GM18511 (cell line): Measurements from ENCODE around the gene MAGEA2B.
"Not testable (repeated sequence)": the region's sequence is repeated elsewhere in the genome, so short reads cannot be mapped to it uniquely, and the experiment has no call there.

Experiments
- ATAC-seq: cut with Tn5 transposase; IDR thresholded peaks from one replicate; pipeline ENCODE4 v1.9.1; 2021; ENCODE audit warnings: mild to moderate bottlenecking, moderate library complexity; ENCODE audit not compliant: unreplicated experiment

The MAGEA2B gene, protein sequence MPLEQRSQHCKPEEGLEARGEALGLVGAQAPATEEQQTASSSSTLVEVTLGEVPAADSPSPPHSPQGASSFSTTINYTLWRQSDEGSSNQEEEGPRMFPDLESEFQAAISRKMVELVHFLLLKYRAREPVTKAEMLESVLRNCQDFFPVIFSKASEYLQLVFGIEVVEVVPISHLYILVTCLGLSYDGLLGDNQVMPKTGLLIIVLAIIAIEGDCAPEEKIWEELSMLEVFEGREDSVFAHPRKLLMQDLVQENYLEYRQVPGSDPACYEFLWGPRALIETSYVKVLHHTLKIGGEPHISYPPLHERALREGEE

DNA sequence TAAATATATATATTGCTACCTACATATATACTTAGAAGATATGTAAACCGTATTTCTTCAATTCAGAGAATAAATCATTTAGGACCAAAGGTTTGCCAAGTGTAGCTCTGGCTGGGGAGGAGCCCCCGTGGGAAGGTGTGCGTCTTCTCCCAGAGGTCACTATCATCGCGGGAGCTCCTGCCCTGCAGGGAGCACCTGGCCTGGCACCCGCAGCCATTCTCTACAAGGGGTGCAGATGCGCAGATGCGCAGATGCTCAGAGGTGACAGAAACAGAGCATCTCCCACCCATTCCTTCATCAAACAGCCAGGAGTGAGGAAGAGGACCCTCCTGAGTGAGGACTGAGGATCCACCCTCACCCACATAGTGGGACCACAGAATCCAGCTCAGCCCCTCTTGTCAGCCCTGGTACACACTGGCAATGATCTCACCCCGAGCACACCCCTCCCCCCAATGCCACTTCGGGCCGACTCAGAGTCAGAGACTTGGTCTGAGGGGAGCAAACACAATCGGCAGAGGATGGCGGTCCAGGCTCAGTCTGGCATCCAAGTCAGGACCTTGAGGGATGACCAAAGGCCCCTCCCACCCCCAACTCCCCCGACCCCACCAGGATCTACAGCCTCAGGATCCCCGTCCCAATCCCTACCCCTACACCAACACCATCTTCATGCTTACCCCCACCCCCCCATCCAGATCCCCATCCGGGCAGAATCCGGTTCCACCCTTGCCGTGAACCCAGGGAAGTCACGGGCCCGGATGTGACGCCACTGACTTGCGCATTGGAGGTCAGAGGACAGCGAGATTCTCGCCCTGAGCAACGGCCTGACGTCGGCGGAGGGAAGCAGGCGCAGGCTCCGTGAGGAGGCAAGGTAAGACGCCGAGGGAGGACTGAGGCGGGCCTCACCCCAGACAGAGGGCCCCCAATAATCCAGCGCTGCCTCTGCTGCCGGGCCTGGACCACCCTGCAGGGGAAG is at the start of gene MAGEA2B:
Gene MAGEA2B, plus strand, starts transcription at position 814 of the 973 bp plus-strand sequence. CDS start 2,479 bp downstream, outside the sequence.
- not testable (repeated sequence) for ATAC-seq

DNA sequence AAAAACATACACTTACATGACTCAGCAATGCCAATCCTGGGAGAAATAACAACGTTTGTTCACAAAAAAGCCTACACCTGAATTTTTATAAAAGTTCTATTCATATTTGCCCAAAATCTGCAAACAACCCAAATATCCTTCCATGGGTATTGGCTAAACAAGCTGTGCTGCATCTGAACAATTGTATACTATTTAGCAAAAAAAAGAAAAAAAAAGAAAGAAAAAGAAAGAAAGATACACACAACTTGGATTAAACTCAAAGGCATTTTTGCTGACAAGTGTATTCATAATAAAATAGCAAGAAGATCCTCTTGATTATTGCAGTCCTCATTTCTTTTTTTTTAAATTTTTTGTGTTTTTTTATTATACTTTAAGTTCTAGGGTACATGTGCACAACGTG is 40.3 kb upstream of the MAGEA2B start:
- no peak for ATAC-seq

DNA sequence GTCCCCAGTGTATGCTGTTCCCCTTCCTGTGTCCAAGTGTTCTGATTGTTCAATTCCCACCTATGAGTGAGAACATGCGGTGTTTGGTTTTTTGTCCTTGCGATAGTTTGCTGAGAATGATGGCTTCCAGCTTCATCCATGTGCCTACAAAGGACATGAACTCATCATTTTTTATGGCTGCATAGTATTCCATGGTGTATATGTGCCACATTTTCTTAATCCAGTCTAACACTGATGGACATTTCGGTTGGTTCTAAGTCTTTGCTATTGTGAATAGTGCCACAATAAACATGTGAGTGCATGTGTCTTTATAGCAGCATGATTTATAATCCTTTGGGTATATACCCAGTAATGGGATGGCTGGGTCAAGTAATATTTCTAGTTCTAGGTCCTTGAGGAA is 39.8 kb upstream of the MAGEA2B start:
- not testable (repeated sequence) for ATAC-seq

DNA sequence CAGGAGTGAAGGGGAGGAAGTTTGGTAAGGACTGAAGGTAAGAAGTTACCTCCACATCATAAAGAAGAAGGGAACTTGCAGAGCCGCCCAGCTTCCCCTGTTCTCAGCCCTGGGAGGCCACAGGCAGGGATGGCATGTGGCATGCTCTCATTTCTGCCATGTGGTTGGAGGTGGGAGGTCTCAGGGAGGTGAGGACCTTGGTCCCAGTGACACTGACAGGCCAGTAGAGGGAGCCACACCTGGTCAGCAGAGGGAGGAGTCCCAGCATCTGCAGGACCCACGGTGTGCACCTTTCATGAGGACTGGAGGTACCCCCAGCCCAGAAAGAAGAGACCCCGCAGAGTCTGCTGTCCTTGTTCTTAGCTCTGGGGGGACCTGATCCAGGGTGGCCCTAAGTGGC is 33.4 kb upstream of the MAGEA2B start:
- ATAC-seq = peak; percentile 87

DNA sequence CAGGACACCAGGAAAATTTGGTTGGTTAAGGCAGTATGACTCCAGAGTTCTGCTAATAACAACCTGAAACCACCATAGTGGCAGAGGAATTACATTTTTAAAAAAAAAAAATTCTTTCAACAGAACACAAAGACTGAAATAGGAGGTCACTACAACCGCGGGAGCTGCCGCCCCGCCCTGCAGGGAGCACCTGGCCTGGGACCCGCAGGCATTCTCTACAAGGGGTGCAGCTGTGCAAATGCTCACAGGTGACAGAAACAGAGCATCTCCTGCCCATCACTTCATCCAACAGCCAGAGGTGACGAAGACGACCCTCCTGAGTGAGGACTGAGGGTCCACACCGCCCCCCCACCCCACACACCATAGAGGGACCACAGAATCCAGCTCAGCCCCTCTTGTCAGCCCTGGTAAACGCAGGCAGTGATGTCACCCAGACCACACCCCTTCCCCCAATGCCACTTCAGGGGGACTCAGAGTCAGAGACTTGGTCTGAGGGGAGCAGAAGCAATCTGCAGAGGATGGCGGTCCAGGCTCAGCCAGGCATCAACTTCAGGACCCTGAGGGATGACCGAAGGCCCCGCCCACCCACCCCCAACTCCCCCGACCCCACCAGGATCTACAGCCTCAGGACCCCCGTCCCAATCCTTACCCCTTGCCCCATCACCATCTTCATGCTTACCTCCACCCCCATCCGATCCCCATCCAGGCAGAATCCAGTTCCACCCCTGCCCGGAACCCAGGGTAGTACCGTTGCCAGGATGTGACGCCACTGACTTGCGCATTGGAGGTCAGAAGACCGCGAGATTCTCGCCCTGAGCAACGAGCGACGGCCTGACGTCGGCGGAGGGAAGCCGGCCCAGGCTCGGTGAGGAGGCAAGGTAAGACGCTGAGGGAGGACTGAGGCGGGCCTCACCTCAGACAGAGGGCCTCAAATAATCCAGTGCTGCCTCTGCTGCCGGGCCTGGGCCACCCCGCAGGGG is 16.2 kb upstream of the MAGEA2B start, which contains the start of gene MAGEA3:
Gene MAGEA3, plus strand, starts transcription at position 843 of the 980 bp plus-strand sequence. CDS start 2,039 bp downstream, outside the sequence.
- ATAC-seq = not testable (repeated sequence)

DNA sequence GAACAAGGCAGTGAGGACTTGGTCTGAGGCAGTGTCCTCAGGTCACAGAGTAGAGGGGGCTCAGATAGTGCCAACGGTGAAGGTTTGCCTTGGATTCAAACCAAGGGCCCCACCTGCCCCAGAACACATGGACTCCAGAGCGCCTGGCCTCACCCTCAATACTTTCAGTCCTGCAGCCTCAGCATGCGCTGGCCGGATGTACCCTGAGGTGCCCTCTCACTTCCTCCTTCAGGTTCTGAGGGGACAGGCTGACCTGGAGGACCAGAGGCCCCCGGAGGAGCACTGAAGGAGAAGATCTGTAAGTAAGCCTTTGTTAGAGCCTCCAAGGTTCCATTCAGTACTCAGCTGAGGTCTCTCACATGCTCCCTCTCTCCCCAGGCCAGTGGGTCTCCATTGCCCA is 14.0 kb upstream of the MAGEA2B start:
- ATAC-seq = not testable (repeated sequence)

DNA sequence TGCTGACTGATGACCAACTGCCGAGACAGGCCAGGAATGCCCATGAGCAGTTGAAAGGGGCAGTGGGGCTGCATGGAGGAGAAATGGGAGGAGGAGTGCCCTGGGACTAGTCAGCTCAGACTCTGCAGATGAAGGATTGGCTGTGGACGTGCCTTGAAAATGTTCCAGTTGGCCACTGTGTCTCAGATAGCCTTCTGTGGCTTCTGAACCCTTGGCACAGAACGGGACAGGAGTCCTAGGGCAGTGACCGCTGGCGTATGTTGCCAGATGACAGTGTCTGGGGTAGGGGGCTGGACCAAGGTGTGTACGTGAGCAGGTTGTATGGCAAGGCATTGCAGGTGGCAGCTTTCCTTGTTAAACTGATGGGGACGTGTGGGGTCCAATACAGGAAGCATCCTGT is 7.9 kb upstream of the MAGEA2B start:
- ATAC-seq = not testable (repeated sequence)

DNA sequence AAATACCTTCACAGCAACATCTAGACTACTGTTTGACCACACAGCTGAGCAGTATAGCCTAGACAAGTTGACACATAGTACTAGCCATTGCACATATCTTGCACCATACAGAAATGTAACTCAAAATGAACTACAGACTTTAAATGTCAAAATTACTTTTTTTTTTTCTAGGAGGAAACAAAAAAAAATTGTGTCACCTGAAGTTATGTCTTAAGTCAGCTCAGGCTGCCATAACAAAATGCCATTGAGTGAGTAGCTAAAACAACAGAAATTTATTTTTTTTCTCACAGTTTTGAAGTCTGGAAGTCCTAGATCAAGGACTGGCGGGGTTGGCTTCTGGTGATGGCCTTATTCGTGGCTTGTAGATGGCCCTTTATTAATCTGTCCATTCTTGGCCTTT is 5.3 kb upstream of the MAGEA2B start, which contains the start of gene CSAG2:
Gene CSAG2, minus strand, starts transcription at position 101 of the 400 bp plus-strand sequence. CDS start 161 bp downstream, outside the sequence.
- not testable (repeated sequence) for ATAC-seq

DNA sequence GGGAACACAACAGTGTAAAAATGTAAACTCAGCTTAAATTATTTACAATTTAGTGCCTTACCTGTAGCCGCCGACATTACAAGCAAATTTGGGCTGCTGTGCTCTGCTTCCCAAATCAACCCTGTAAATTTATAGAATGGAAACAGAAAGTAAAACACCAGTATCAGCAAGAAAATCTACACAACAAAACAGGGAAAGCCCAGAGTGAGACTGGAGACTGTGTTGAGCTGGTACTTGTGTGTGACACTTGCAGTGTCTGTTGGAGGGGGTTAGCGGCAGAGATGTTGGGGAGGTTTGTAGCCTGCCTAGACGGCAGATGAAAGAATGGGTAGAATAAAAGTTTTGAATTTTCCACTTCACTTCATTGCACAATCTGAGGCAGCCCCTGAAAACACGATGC is 1.2 kb upstream of the MAGEA2B start:
- not testable (repeated sequence) for ATAC-seq

DNA sequence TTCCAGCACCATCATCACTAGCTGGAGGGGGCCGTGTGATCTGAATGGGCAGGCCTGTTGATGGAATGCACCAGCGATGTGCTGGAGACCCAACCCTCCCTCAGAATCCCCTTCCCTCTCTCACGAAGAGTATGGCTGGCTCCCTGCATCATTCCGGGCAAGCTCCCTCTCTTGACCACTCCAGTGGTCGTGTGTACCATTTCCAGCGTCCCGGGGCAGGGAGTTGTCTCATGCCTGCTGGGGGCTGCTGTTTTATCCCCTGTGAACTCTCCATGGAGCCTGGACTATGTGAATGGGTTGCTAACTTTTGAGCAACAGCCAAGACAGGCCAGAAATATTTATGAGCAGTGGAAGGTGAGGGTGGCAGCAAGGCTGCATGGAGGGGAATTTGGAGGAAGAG is 11.0 kb downstream of the MAGEA2B start:
- no peak for ATAC-seq

DNA sequence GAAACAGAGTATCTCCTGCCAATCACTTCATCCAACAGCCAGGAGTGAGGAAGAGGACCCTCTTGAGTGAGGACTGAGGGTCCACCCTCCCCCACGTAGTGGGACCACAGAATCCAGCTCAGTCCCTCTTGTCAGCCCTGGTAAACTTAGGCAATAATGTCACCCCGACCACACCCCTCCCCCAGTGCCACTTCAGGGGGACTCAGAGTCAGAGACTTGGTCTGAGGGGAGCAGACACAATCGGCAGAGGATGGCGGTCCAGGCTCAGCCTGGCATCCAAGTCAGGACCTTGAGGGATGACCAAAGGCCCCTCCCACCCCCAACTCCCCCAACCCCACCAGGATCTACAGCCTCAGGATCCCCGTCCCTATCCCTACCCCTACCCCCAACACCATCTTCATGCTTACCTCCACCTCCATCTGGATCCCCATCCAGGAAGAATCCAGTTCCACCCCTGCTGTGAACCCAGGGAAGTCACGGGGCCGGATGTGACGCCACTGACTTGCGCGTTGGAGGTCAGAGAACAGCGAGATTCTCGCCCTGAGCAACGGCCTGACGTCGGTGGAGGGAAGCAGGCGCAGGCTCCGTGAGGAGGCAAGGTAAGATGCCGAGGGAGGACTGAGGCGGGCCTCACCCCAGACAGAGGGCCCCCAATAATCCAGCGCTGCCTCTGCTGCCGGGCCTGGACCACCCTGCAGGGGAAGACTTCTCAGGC is 19.0 kb downstream of the MAGEA2B start, which contains the start of the genes CSAG1 and MAGEA12:
Gene CSAG1, minus strand, starts transcription at position 461 of the 715 bp plus-strand sequence. CDS start 1,261 bp downstream, outside the sequence.
Gene MAGEA12, plus strand, starts transcription at position 497 of the 715 bp plus-strand sequence. CDS start 2,405 bp downstream, outside the sequence.
- ATAC-seq = no peak

DNA sequence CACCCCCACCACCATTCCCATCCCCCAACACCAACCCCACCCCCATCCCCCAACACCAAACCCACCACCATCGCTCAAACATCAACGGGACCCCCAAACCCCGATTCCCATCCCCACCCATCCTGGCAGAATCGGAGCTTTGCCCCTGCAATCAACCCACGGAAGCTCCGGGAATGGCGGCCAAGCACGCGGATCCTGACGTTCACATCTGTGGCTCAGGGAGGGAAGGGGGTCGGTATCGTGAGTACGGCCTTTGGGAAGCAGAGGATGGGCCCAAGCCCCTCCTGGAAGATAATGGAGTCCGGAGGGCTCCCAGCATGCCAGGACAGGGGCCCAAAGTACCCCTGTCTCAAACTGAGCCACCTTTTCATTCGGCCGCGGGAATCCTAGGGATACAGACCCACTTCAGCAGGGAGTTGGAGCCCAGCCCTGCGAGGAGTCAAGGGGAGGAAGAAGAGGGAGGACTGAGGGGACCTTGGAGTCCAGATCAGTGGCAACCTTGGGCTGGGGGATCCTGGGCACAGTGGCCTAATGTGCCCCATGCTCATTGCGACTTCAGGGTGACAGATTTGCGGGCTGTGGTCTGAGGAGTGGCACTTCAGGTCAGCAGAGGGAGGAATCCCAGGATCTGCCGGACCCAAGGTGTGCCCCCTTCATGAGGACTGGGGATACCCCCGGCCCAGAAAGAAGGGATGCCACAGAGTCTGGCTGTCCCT is 19.9 kb downstream of the MAGEA2B start:
- ATAC-seq = not testable (repeated sequence)

DNA sequence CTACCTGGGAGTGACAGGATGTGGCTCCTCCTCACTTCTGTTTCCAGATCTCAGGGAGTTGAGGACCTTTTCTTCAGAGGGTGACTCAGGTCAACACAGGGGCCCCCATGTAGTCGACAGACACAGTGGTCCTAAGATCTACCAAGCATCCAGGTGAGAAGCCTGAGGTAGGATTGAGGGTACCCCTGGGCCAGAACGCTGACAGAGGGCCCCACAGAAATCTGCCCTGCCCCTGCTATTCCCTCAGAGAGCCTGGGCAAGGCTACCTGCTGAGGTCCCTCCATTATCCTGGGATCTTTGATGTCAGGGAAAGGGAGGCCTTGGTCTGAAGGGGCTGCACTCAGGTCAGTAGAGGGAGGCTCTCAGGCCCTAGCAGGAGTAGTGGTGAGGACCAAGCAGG is 20.7 kb downstream of the MAGEA2B start:
- ATAC-seq = no peak

DNA sequence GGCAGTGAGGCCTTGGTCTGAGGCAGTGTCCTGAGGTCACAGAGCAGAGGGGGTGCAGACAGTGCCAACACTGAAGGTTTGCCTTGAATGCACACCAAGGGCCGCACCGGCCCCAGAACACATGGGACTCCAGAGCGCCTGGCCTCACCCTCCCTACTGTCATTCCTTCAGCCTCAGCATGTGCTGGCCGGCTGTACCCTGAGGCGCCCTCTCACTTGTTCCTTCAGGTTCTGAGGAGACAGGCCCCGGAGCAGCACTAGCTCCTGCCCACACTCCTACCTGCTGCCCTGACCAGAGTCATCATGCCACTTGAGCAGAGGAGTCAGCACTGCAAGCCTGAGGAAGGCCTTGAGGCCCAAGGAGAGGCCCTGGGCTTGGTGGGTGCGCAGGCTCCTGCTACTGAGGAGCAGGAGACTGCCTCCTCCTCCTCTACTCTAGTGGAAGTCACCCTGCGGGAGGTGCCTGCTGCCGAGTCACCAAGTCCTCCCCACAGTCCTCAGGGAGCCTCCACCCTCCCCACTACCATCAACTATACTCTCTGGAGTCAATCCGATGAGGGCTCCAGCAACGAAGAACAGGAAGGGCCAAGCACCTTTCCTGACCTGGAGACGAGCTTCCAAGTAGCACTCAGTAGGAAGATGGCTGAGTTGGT is 21.6 kb downstream of the MAGEA2B start:
- ATAC-seq = no peak

DNA sequence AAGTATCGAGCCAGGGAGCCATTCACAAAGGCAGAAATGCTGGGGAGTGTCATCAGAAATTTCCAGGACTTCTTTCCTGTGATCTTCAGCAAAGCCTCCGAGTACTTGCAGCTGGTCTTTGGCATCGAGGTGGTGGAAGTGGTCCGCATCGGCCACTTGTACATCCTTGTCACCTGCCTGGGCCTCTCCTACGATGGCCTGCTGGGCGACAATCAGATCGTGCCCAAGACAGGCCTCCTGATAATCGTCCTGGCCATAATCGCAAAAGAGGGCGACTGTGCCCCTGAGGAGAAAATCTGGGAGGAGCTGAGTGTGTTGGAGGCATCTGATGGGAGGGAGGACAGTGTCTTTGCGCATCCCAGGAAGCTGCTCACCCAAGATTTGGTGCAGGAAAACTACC is 22.1 kb downstream of the MAGEA2B start:
- not testable (repeated sequence) for ATAC-seq

DNA sequence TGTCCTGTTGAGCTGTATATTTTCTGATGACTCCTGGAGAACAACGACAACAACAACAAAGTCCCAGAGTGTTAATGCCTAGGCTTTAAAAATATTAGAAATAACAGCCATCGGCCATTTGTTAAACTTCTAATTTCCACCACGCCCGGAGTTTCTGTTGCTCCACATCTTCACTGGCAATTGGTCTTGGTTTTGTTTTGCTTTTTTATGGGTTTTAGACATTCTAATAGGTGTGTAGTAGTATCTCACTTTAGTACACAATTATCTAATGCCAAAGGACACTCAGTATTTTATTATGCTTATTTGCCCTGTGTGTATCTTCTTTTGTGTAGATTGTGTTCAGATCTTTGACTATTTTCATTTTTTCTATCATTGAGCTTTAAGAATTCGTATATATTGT is 24.1 kb downstream of the MAGEA2B start:
- ATAC-seq = no peak

DNA sequence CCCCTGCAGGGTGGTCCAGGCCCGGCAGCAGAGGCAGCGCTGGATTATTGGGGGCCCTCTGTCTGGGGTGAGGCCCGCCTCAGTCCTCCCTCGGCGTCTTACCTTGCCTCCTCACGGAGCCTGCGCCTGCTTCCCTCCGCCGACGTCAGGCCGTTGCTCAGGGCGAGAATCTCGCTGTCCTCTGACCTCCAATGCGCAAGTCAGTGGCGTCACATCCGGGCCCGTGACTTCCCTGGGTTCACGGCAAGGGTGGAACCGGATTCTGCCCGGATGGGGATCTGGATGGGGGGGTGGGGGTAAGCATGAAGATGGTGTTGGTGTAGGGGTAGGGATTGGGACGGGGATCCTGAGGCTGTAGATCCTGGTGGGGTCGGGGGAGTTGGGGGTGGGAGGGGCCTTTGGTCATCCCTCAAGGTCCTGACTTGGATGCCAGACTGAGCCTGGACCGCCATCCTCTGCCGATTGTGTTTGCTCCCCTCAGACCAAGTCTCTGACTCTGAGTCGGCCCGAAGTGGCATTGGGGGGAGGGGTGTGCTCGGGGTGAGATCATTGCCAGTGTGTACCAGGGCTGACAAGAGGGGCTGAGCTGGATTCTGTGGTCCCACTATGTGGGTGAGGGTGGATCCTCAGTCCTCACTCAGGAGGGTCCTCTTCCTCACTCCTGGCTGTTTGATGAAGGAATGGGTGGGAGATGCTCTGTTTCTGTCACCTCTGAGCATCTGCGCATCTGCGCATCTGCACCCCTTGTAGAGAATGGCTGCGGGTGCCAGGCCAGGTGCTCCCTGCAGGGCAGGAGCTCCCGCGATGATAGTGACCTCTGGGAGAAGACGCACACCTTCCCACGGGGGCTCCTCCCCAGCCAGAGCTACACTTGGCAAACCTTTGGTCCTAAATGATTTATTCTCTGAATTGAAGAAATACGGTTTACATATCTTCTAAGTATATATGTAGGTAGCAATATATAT is 39.5 kb downstream of the MAGEA2B start, which contains the start of gene MAGEA2:
Gene MAGEA2, minus strand, starts transcription at position 157 of the 965 bp plus-strand sequence. CDS start 2,479 bp downstream, outside the sequence.
- not testable (repeated sequence) for ATAC-seq
